ENCODE results near the gene FBXL5.

GRCh38 chr4:15653420-15653819 is 1.7 kb downstream of the FBXL5 start:
- TF ChIP-seq POLR2AphosphoS5 (IDR thresholded peaks at IDR 0.05) (no peak), CTCF (IDR thresholded peaks at IDR 0.05 in 8 of 11, conservative IDR thresholded peaks at IDR 0.05 in 3 of 11) (no peak), POLR2A (IDR thresholded peaks at IDR 0.05) (no peak)
